Measurements from ENCODE around the gene APAF1.
A peak's percentile ranks its signal among the peaks of the same experiment; 100 is the strongest.
"Not testable (repeated sequence)": the region's sequence is repeated elsewhere in the genome, so short reads cannot be mapped to it uniquely, and the experiment has no call there.

Gene APAF1

GRCh38 chr12:98733667-98734350 is 88.7 kb downstream of the APAF1 start:
- DNase-seq, result no peak

- DNase-seq, result no peak
Measured at GRCh38 chr12:98735821-98736220, 90.7 kb downstream of the APAF1 start.

- DNase-seq, result no peak
Measured at GRCh38 chr12:98736352-98737321, 91.5 kb downstream of the APAF1 start.

- DNase-seq, result no peak
Measured at GRCh38 chr12:98737322-98737712, 92.2 kb downstream of the APAF1 start.

- DNase-seq, result no peak
Measured at GRCh38 chr12:98738002-98738401, 92.9 kb downstream of the APAF1 start.

GRCh38 chr12:98738539-98738938 is 93.4 kb downstream of the APAF1 start:
- DNase-seq, result no peak

GRCh38 chr12:98740751-98741150 is 95.7 kb downstream of the APAF1 start:
- DNase-seq, result no peak

GRCh38 chr12:98741196-98741555 is 96.1 kb downstream of the APAF1 start:
- peak; percentile 32 to 36 for DNase-seq

- peak; percentile 27 to 29 for DNase-seq
Measured at GRCh38 chr12:98741556-98742265, 96.6 kb downstream of the APAF1 start.

- peak; percentile 32 to 53 for DNase-seq
Measured at GRCh38 chr12:98743362-98743953, 98.4 kb downstream of the APAF1 start.

GRCh38 chr12:98744680-98745079 is 99.6 kb downstream of the APAF1 start:
- DNase-seq, result no peak

GRCh38 chr12:98745578-98746391 is 100.7 kb downstream of the APAF1 start:
- DNase-seq, result peak; percentile 30 to 42

- DNase-seq, result no peak
Measured at GRCh38 chr12:98748463-98748862, 103.4 kb downstream of the APAF1 start.

- no peak for DNase-seq
Measured at GRCh38 chr12:98750511-98750910, 105.4 kb downstream of the APAF1 start.

- no peak for DNase-seq
Measured at GRCh38 chr12:98751580-98752115, 106.6 kb downstream of the APAF1 start.

- DNase-seq, result no peak
Measured at GRCh38 chr12:98752726-98753125, 107.6 kb downstream of the APAF1 start.

GRCh38 chr12:98754095-98754494 is 109.0 kb downstream of the APAF1 start:
- peak; percentile 17 to 27 for DNase-seq

GRCh38 chr12:98755855-98756254 is 110.8 kb downstream of the APAF1 start:
- DNase-seq, result not testable (repeated sequence)

- no peak for DNase-seq
Measured at GRCh38 chr12:98757455-98757854, 112.4 kb downstream of the APAF1 start.

GRCh38 chr12:98758331-98758730 is 113.2 kb downstream of the APAF1 start:
- DNase-seq, result no peak

- DNase-seq, result no peak
Measured at GRCh38 chr12:98763656-98764055, 118.6 kb downstream of the APAF1 start.

- no peak for DNase-seq
Measured at GRCh38 chr12:98767248-98767647, 122.2 kb downstream of the APAF1 start.
